ENCODE measurements around the gene RYR2. TPM values are rescaled to one million over a fixed set of nuclear protein-coding genes. Genes with fewer than 3 reads are reported as not detected.
"Not testable (repeated sequence)": the region's sequence is repeated elsewhere in the genome, so short reads cannot be mapped to it uniquely, and the experiment has no call there.

The RYR2 gene
- total RNA-seq, 2 donors from 2014 or later: 0.05 to 0.39 TPM

- Mint-ChIP-seq H3K27me3 (peaks cover 13% of the 10 kb centered on the region), H3K4me3 (no peak overlapping the region), H3K4me1 (no peaks in the 10 kb centered on the region), H3K36me3 (ENCODE audit: low read depth) (no peaks in the 10 kb centered on the region), H3K27ac (no peak overlapping the region)
- DNase-seq: no peak
- ATAC-seq: no peak
- no peaks in the 10 kb centered on the region for H3K9me3 ChIP-seq (ENCODE audit: control insufficient read depth, low read length, poor library complexity, severe bottlenecking)
Measured at GRCh38 chr1:237146241-237146640, 104.3 kb downstream of the RYR2 start.

- no peak overlapping the region for H3K4me3 Mint-ChIP-seq
- H3K9me3 ChIP-seq (ENCODE audit: control insufficient read depth, low read length, poor library complexity, severe bottlenecking): no peaks in the 10 kb centered on the region
- no peak for ATAC-seq
- no peaks in the 10 kb centered on the region for H3K36me3 Mint-ChIP-seq (ENCODE audit: low read depth)
- no peak for DNase-seq
- peaks cover 16% of the 10 kb centered on the region for H3K27me3 Mint-ChIP-seq
- H3K27ac Mint-ChIP-seq: no peak overlapping the region
- H3K4me1 Mint-ChIP-seq: no peaks in the 10 kb centered on the region
Measured at GRCh38 chr1:237149857-237150256, 107.9 kb downstream of the RYR2 start.

- not testable (repeated sequence) for H3K4me3 Mint-ChIP-seq; ATAC-seq; H3K4me1 Mint-ChIP-seq; H3K36me3 Mint-ChIP-seq (ENCODE audit: low read depth); H3K9me3 ChIP-seq (ENCODE audit: control insufficient read depth, low read length, poor library complexity, severe bottlenecking); DNase-seq; H3K27ac Mint-ChIP-seq
- H3K27me3 Mint-ChIP-seq: peaks cover 10% of the 10 kb centered on the region
Measured at GRCh38 chr1:237151979-237152378, 110.0 kb downstream of the RYR2 start.

GRCh38 chr1:237152506-237153335, 110.7 kb downstream of the RYR2 start:
- DNase-seq (no peak), ATAC-seq (no peak)
- H3K4me3 Mint-ChIP-seq: no peak overlapping the region
- no peaks in the 10 kb centered on the region for H3K36me3 Mint-ChIP-seq (ENCODE audit: low read depth)
- H3K4me1 Mint-ChIP-seq: no peaks in the 10 kb centered on the region
- no peak overlapping the region for H3K27ac Mint-ChIP-seq
- H3K9me3 ChIP-seq (ENCODE audit: control insufficient read depth, low read length, poor library complexity, severe bottlenecking): no peaks in the 10 kb centered on the region
- peaks cover 10% of the 10 kb centered on the region for H3K27me3 Mint-ChIP-seq

GRCh38 chr1:237154157-237154556, 112.2 kb downstream of the RYR2 start:
- H3K4me1 Mint-ChIP-seq: no peaks in the 10 kb centered on the region
- DNase-seq: no peak
- peaks cover 5% of the 10 kb centered on the region for H3K27me3 Mint-ChIP-seq
- H3K4me3 Mint-ChIP-seq: no peak overlapping the region
- no peaks in the 10 kb centered on the region for H3K9me3 ChIP-seq (ENCODE audit: control insufficient read depth, low read length, poor library complexity, severe bottlenecking)
- H3K27ac Mint-ChIP-seq: no peak overlapping the region
- H3K36me3 Mint-ChIP-seq (ENCODE audit: low read depth): no peaks in the 10 kb centered on the region
- no peak for ATAC-seq

- Mint-ChIP-seq H3K36me3 (ENCODE audit: low read depth) (no peaks in the 10 kb centered on the region), H3K27ac (no peak overlapping the region)
- no peak for ATAC-seq
Measured at GRCh38 chr1:237164406-237165352, 122.7 kb downstream of the RYR2 start.

GRCh38 chr1:237166086-237166485, 124.1 kb downstream of the RYR2 start:
- no peak overlapping the region for H3K27ac Mint-ChIP-seq
- H3K4me1 Mint-ChIP-seq: no peaks in the 10 kb centered on the region
- H3K9me3 ChIP-seq (ENCODE audit: control insufficient read depth, low read length, poor library complexity, severe bottlenecking): no peaks in the 10 kb centered on the region
- no peaks in the 10 kb centered on the region for H3K36me3 Mint-ChIP-seq (ENCODE audit: low read depth)
- ATAC-seq (no peak), DNase-seq (no peak)
- H3K27me3 Mint-ChIP-seq: peaks cover 20% of the 10 kb centered on the region
- H3K4me3 Mint-ChIP-seq: no peak overlapping the region

More at GRCh38 chr1:237164406-237165352, 122.7 kb downstream of the RYR2 start:
- no peak for DNase-seq
- Mint-ChIP-seq H3K4me1 (no peaks in the 10 kb centered on the region), H3K27me3 (peaks cover 9% of the 10 kb centered on the region), H3K4me3 (no peak overlapping the region)
- H3K9me3 ChIP-seq (ENCODE audit: control insufficient read depth, low read length, poor library complexity, severe bottlenecking): no peaks in the 10 kb centered on the region

- Mint-ChIP-seq H3K36me3 (ENCODE audit: low read depth) (no peaks in the 10 kb centered on the region), H3K4me3 (no peak overlapping the region), H3K4me1 (no peaks in the 10 kb centered on the region), H3K27ac (no peak overlapping the region), H3K27me3 (peaks cover 20% of the 10 kb centered on the region)
- no peaks in the 10 kb centered on the region for H3K9me3 ChIP-seq (ENCODE audit: control insufficient read depth, low read length, poor library complexity, severe bottlenecking)
- no peak for DNase-seq
- no peak for ATAC-seq
Measured at GRCh38 chr1:237166593-237167101, 124.7 kb downstream of the RYR2 start.

- Mint-ChIP-seq H3K27me3 (peaks cover 25% of the 10 kb centered on the region), H3K27ac (no peak overlapping the region), H3K4me1 (no peaks in the 10 kb centered on the region), H3K36me3 (ENCODE audit: low read depth) (no peaks in the 10 kb centered on the region), H3K4me3 (no peak overlapping the region)
- DNase-seq (no peak), ATAC-seq (no peak)
- H3K9me3 ChIP-seq (ENCODE audit: control insufficient read depth, low read length, poor library complexity, severe bottlenecking): no peaks in the 10 kb centered on the region
Measured at GRCh38 chr1:237170149-237170548, 128.2 kb downstream of the RYR2 start.

GRCh38 chr1:237171454-237172117, 129.6 kb downstream of the RYR2 start:
- no peak for ATAC-seq
- H3K4me3 Mint-ChIP-seq: no peak overlapping the region
- H3K27ac Mint-ChIP-seq: no peak overlapping the region
- H3K36me3 Mint-ChIP-seq (ENCODE audit: low read depth): no peaks in the 10 kb centered on the region
- H3K27me3 Mint-ChIP-seq: peaks cover 25% of the 10 kb centered on the region
- no peaks in the 10 kb centered on the region for H3K4me1 Mint-ChIP-seq
- H3K9me3 ChIP-seq (ENCODE audit: control insufficient read depth, low read length, poor library complexity, severe bottlenecking): no peaks in the 10 kb centered on the region
- no peak for DNase-seq

GRCh38 chr1:237172118-237172485, 130.1 kb downstream of the RYR2 start:
- Mint-ChIP-seq H3K27ac (no peak overlapping the region), H3K27me3 (peaks cover 25% of the 10 kb centered on the region), H3K4me1 (no peaks in the 10 kb centered on the region), H3K36me3 (ENCODE audit: low read depth) (no peaks in the 10 kb centered on the region), H3K4me3 (no peak overlapping the region)
- no peaks in the 10 kb centered on the region for H3K9me3 ChIP-seq (ENCODE audit: control insufficient read depth, low read length, poor library complexity, severe bottlenecking)
- no peak for ATAC-seq
- no peak for DNase-seq

GRCh38 chr1:237179503-237179902, 137.5 kb downstream of the RYR2 start:
- H3K27me3 Mint-ChIP-seq: peaks cover 25% of the 10 kb centered on the region
- no peaks in the 10 kb centered on the region for H3K9me3 ChIP-seq (ENCODE audit: control insufficient read depth, low read length, poor library complexity, severe bottlenecking)
- DNase-seq (no peak), ATAC-seq (no peak)
- H3K4me3 Mint-ChIP-seq: no peak overlapping the region
- no peak overlapping the region for H3K27ac Mint-ChIP-seq
- peaks cover 3% of the 10 kb centered on the region for H3K4me1 Mint-ChIP-seq
- no peaks in the 10 kb centered on the region for H3K36me3 Mint-ChIP-seq (ENCODE audit: low read depth)

- Mint-ChIP-seq H3K27me3 (peaks cover 23% of the 10 kb centered on the region), H3K4me3 (no peak overlapping the region), H3K4me1 (peaks cover 3% of the 10 kb centered on the region), H3K27ac (no peak overlapping the region), H3K36me3 (ENCODE audit: low read depth) (no peaks in the 10 kb centered on the region)
- no peak for ATAC-seq
- no peak for DNase-seq
- no peaks in the 10 kb centered on the region for H3K9me3 ChIP-seq (ENCODE audit: control insufficient read depth, low read length, poor library complexity, severe bottlenecking)
Measured at GRCh38 chr1:237180256-237180655, 138.3 kb downstream of the RYR2 start.

Measured in T-helper 17 cell (primary cell).